Measurements from ENCODE around the gene BLACAT1.

Gene BLACAT1

DNA sequence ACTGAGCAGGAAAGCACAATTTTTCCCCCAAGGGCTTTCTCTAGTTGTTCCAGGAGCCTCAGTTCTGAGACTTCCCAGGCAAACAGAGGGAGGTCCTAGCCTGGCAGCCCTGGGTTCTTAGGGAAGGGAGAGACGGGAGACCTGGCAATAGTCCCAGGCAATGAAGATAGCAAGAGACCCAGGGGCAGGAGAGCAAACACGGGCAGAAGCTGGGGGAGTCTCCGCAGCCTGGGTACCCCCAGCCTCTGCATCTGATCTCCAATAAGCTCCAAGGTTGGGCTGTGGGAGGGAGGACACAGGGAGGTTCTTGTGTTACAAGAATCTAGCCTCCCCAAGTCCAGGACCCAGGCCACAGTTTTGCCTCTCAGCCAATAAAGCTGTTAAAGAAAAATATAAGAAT, 2.4 kb downstream of the BLACAT1 start:
- DNase-seq = no peak

DNA sequence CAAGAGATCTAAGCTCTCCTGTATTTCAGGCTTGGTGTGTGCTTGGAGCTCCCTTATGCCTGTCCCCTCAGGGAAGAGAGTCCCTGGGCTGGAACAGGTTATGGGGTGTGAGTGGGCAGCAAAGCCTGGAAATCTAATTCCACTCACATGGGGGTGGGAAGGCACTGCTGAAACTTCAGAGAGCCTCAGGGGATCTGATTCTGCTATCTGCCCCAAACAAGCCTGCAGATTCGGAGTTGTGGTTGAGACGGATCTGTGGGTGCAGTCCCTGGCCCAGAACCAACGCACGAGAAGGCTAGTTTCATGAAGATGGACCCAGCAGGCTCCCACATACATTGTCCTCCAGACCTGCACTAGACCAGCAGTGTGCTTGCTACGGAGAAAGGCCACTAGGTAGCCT, 2.9 kb downstream of the BLACAT1 start:
- no peak for DNase-seq

GRCh38 chr1:205452364-205452763, 3.5 kb downstream of the BLACAT1 start:
- DNase-seq = no peak

DNA sequence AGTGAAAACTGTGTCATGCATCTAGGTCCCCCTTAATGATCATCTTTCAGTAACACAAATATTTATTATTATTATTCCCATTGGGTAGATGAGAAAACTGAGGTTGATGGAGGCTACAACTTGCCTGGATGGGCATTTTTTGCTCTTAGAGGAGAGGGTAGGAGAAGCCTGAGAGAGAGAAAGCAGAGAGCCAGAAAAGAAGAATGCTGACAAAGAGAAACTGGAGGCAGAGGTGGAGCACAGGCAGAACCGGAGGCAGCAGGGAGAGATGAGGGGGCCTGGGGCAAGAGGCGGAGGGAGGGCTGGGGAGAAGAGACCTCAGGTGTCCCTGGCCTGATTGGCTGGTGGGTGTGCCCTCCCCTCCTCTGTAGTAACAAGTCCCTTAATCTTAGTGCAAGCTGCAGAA, 4.1 kb downstream of the BLACAT1 start:
- no peak for DNase-seq

DNA sequence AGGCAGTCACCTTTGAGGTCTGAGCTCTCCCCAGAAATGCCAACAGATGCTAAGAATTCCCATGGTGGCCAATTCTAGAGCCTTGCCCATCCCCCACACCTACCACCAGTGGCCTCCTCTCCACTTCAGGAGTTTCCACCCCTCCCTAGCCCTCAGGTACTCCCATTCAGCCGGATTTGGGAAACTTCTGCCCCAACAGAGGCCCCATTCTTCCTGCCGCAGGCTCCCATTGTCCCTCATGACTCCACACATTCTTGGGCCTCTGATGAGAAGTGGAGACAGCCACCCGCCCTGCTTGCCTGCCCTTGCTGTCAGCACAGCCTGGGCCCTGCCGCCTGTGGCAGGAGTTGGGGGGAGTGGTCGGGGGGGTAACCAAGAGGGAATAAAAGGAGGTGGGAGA, 4.6 kb downstream of the BLACAT1 start:
- no peak for DNase-seq

DNA sequence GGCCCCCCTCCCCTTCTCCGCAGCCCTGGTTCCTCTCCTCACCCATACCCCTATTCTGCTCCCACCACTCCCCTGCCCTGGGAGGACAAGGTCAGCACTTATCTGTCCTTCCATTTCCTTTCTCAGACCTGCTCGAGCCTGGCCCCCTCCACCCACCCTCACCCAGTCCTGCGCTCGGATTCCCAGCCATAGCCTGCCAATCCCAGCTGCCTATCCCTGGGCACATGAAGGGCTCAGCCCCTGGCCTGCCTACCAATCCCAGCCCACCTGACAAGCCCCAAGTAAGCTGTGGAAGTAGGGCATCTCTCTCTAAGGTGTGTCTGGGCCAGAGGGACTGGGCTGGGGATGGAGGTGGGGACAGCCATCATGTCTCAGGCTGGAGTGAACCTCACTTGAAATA, 5.4 kb downstream of the BLACAT1 start:
- no peak for DNase-seq

GRCh38 chr1:205449750-205450443, 5.9 kb downstream of the BLACAT1 start:
- no peak for DNase-seq

GRCh38 chr1:205449254-205449749, 6.5 kb downstream of the BLACAT1 start:
- DNase-seq = no peak

GRCh38 chr1:205448540-205449253, 7.1 kb downstream of the BLACAT1 start:
- no peak for DNase-seq

- no peak for DNase-seq
Measured at GRCh38 chr1:205447457-205448341, 8.1 kb downstream of the BLACAT1 start.

DNA sequence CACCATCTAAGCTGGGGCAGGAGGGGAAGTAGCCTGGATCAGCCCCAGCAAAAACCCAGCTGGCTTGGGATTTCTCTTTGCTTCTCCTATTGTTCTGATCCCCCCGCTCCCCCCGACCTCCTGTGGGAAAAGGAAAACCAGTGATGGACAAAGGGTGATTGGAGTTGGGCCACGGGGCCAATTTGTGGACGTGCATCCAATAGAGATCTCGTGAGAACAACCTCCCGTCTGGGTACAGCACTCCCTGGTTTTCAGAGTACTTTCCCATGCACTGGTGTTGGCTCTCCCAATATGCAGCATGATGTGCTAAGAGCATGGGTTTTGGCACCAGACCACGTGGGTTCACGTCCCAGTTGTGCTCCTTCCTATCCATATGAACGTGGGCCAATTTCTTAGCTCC, 9.0 kb downstream of the BLACAT1 start:
- no peak for DNase-seq

DNA sequence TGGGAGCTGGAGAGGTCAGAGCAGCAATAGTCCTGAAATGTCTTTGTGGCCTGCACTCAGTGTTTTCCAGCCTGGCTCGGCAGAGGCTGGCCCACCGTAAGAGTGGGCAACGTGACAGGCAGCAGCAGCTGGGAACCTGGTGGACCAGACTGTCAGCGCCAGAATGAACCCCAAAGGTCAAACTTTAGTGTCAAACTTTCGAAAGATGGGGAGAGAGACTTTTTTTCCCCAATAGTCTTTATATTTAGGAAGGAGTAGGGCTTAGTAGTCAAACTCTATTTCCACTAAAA, 10.3 kb downstream of the BLACAT1 start:
- DNase-seq = no peak

DNA sequence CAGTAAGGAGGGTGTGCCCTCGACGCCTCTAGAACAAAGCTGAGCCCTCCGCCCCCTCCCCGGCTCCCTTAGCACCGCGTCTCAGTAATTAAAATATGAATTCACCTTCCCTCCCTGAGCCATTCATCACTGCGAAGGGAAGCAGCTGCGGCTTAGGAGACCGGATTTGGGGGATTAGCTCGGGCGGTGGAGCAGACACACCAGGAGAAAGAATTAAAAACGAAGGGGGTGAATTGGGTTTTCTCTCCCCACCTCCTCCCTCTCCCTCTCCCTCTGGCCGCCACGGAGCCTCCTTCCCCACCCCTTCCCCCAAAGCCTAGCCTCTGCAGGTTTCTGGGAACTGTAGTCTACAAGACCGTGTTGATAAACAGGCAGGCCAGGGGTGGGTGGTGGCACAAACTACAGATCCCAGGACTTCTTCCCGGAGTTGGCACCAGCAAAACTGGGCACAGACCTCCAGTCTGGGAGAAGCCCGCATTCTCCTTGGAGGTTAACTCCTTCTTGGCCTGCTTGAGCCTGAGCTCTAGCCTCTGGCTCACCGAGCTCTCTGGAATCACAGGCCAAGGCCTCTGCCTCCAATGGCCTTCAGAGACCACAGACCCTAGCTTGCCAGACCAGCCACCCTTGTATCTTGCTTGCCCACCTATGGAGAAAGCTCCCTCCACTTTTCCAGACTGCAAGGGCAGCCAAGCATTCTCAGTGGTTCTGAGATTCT, 10.8 kb downstream of the BLACAT1 start:
- no peak for DNase-seq

GRCh38 chr1:205444300-205444930, 11.4 kb downstream of the BLACAT1 start:
- no peak for DNase-seq

DNA sequence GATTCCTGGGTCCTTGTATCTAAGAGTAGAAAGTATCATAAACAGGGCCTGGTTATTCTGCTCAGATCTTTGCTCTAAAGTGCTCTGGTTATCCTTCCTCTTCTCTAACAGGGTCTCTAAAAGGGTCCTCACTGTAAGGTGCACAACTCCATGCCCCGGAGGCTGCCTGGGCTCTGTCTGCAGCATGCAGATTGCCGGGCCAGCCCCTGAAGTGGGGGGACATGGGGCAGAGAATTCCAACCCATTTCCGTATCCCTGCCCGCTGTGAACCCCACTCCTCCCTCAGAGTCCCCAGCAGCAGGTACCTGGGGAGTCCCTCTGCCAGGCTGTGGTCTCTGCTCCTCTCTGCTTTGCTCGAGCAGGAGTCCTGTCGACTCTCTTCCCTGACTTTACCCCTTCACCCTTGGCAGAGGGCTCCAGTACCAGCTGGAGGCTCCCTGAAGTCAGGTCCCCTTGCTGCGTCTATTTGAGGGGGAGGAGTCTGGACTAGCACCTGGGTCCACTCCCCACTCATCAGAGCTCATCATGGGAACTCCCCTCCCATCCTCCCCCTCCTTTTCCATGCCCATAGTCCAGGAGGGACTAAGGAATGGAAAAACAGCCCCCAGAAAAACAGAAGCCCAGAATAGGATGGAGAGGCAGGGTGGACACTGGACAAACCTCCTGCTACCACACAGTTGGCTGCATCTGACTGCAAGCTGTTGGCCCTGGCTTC, 12.1 kb downstream of the BLACAT1 start:
- no peak for DNase-seq

DNA sequence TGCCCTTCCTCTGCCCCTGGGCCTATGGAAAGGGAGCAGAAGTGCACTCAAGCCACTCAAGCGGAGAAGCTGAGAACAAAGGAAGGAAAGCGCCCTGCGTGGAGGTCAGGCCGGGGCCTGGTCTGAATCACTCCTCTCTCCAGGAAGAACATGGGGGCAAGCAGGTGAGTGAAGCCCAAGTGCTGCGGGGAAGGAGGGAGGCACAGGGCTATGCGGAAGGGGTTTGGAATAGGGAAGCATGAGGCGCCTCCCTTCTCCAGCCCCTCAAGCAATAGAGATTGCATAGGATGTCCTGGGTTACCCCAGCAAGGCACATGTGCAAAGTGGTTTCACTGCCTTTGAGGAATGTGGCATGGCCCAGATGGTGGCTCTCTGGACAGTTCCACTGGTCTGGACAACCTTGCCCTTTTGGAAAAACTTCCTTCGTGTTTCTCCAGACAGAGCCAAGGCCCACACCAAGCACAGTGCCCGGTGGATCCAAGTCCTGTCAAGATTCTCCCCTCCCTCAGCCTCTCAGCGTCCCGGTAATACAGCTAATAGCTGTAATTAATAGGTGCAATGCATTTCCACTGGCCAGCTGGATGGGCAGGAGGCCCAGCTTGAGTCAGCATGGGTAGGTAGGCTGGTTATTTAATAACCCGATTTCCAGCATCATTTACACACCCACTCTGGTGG, 13.7 kb downstream of the BLACAT1 start:
- DNase-seq = no peak

DNA sequence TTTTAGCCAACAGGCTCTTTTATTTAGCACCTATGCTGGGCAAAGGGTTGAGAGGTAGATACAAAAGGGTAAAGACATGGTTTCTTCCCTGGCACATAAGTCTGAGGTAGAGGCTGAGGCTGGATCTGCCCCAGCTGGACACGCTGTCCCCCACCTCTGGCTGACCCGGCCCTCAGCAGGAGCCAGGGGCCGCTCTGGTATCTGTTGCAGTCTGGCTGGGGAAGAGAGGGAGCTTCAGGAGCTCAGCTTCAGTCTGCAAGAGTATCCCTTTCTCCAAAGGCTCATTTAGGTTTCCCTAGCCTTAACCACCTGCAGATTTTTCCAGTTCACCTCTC, 14.2 kb downstream of the BLACAT1 start:
- no peak for DNase-seq

- no peak for DNase-seq
Measured at GRCh38 chr1:205441318-205441633, 14.6 kb downstream of the BLACAT1 start.

- peak in 3 of 4 experiments; percentile 18 to 63 (median 29) for DNase-seq
Measured at GRCh38 chr1:205440476-205441317, 15.1 kb downstream of the BLACAT1 start.

DNA sequence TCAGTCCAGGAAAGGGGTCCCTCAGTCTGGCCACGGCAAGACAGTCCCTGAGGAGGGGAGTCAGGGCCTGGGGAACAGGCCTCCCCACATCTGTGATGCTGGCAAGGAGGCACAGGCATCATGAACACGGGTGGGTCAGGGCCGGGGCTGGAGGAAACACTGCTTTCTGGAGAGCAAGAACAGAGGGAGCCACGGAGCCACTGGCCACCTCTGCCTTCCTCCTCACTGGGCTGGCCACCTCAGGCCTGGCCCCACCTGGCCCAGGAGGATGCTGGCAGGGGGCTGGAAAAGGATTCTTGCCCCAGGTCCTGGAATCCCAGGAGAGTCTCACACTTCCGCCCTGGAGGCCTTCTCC, 15.7 kb downstream of the BLACAT1 start:
- DNase-seq = no peak

Measured in activated naive CD4-positive, alpha-beta T cell (primary cell).